ENCODE measurements around the gene GRIK1.
"Not testable (repeated sequence)": the region's sequence is repeated elsewhere in the genome, so short reads cannot be mapped to it uniquely, and the experiment has no call there.

Gene GRIK1

DNA sequence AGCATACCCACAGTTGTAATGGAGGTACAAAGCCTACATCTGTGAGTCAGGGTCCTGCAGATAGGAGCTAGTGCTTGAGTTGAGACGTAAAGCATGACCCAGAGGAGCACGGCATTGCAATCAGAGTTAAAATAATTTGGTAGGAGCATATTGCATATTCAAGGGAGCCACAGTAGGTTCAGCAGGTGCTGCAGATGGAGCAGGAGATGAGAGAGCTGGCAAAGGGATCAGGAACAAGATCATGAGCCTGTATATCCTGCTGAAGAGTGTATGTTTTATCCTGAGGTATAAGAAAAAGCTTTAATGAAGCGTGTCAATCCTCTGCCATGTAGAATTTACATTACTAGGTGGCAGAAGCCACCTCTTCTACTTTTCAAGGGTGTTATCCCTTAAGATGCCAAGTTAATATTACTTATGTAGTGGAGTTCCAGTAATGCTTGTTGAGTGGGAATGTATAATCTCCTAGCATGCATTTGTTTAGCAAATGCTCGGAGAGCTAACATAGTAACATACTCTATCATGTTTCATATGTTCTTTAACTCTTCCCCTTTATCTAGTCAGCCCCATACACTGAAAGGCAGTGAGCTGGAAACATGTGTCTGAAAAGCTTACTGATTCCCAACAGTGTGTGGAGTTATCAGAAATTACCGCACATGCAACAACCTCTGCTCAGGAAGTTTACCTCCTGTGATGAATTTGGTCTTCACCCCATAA lies 300.3 kb downstream of the GRIK1 start:
- no peak for DNase-seq

- no peak for DNase-seq
Measured at GRCh38 chr21:29638761-29639327, 301.0 kb downstream of the GRIK1 start.

- DNase-seq: no peak
Measured at GRCh38 chr21:29638138-29638537, 301.7 kb downstream of the GRIK1 start.

DNA sequence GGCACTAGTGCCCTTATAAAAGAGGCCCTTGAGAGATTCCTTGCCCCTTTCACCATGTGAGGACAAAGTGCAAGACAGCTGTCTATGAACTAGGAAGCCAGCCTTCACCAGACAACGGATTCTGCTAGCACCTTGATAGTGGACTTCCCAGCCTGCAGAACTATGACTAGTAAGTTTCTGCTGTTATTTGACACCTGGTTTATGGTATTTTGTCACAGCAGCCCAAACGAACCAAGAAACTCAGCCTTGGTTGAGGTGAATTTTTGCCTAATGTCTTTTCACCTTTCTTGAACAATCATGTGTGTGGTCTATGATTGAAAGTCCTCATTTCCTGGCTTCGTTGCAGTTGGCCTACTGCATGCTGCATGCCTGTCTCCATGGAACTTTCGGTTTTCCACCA lies 302.2 kb downstream of the GRIK1 start:
- no peak for DNase-seq

GRCh38 chr21:29637134-29637533 lies 302.7 kb downstream of the GRIK1 start:
- no peak for DNase-seq

DNA sequence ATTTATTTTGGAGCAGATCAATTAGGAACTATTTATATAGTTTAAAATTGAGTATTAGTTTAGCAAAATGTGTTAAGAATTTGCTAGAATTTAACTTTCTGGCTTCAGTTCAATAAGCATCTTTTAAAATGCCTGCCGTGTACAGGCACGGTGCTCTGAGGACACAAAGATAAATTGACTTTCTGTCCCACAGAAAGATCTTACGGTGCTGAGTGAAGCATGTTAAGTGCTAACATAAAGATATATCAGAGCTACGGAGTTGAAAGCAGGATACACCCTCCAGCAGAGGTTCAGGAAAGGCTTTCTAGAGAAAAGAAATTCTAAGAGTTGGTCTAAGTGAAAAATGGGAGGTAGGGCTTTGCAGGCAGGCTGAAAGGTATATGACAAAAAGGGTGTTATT lies 305.4 kb downstream of the GRIK1 start:
- no peak for DNase-seq

- DNase-seq: no peak
Measured at GRCh38 chr21:29633756-29634155, 306.0 kb downstream of the GRIK1 start.

- no peak for DNase-seq
Measured at GRCh38 chr21:29630441-29630840, 309.4 kb downstream of the GRIK1 start.

GRCh38 chr21:29627905-29628304 lies 311.9 kb downstream of the GRIK1 start:
- DNase-seq: no peak

DNA sequence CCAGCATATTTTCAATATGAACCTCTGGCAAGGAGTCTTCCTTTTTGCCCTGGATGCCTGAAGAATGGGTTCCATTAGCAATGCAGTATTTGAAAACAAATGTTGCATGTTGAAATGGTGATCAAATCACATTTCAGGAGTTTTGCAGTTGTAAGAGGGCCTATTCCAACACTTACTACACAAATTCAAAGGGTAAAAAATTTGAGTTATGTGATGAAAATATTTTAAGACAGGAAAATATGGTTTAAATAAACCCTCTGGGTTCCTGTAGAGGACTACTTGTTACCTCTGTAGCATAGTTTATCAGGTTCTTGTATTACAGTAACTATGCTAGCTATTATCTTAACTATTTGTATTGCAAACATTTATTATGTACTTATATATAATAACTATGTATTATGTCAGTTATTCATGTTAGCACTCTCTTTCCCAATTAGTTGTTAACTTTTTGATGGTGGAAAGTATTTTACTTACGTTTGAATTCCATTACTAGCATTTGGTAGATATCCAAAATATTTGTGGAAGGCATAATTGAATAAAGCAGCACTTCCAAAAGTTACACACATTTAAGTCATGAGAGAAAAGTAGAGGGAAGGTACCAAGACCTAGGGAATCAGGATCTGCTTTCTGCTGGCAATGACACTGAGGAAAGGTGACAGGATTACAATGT lies 312.9 kb downstream of the GRIK1 start:
- no peak for DNase-seq

GRCh38 chr21:29625990-29626389 lies 313.8 kb downstream of the GRIK1 start:
- no peak for DNase-seq

DNA sequence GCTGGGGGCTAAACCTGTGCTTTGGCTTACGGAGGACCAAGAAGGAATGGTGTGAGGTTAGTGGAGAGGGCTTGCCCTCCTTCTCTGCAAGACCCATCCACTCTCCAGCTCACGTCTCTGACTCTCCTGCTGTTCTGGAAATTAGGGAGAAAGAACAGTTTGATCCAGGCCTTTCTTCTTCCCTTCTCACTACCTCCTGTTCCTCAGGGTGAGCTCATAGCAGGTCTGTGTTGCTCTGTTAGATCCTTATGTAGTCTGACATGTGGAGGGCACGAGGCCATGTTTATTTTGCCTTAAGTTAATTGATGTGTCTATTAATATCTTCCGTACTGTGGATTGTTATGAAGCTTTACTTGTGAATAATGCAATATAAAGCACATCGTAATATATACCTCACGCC lies 315.0 kb downstream of the GRIK1 start:
- DNase-seq: no peak

- DNase-seq: no peak
Measured at GRCh38 chr21:29621525-29621924, 318.3 kb downstream of the GRIK1 start.

GRCh38 chr21:29616209-29616751 lies 323.5 kb downstream of the GRIK1 start:
- DNase-seq: no peak

- no peak for DNase-seq
Measured at GRCh38 chr21:29613877-29614276, 325.9 kb downstream of the GRIK1 start.

DNA sequence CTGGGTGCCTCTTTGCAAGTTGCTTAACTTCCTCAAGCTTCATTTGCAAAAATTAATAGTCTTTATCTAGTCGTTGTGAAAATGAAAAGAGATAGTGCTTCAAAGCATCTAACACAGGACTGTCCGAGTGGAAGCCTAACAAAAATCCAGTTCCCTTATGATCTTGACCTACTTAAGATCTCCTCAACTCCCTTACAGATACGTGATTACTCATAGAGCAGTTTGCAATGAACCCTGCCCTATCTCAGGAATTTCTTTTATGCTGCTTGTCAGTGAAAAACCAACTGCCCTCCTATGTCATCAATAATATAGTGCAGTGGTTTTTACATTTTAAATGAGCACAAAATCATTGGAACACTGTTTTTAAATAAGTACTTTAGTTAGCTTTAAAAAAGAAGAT lies 326.8 kb downstream of the GRIK1 start:
- no peak for DNase-seq

DNA sequence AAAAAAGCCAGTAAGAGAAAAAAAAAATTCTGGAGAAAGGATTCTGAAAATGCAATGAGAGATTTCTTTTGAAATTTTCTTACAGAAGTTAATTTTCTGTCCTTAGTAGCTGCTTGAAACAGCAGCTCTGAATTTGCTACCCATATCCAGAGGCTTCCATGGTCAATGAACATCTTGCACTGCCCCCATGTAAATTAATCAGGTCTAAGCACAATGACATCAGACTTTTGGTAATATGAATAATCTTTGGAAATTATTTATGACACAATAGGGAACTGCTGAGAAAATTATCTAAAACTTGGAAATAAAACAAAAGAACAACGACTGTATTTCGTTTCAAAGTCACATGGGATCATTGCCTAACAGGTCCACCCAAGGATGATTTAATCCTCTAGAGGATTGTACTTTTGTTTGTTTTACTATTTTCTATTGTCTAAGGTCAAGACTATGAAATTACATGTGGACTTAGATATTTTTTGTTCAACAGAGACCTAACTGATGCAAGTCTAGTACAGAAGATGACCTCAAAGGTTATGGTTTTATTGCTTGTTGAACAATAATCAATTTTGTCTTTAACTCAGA lies 328.9 kb downstream of the GRIK1 start:
- no peak for DNase-seq

GRCh38 chr21:29606613-29607012 lies 333.2 kb downstream of the GRIK1 start:
- DNase-seq: no peak

GRCh38 chr21:29605219-29605618 lies 334.6 kb downstream of the GRIK1 start:
- DNase-seq: not testable (repeated sequence)

DNA sequence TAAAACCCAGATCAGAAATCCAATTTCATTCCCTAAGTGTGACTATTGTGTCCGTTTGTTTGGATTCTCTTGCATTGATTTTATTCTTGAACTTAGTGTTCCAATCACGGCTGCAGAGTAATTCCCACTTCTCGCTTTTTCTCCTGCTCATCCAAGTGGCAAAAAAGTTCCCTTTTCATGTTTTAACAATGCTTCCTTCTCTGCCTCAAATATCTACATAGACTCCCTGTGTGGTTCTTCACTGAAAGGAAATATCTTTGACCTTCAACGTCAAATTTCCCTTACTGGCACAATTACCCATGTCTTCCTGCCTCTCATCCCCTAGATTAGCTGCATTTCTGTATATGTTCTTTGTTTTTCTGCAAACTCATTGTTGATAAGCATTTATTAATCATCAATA lies 335.7 kb downstream of the GRIK1 start:
- no peak for DNase-seq

DNA sequence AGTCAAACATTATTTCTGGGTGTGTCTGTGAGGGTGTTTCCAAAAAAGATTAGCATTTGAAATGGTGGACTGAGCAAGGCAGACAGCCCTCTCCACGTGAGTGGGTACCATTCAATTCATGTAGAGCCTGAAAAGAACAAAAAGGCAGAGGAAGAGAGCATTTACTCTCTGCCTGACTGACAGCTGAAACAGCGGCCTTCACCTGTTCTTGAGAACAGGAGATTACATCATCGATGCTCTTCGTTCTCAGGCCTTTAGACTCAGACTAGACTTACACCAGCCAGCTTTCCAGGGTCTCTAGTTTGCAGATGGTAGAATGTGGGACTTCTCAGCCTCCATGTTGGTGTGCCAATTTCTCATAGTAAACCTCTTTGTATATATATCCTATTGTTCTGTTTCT lies 338.7 kb downstream of the GRIK1 start:
- no peak for DNase-seq

DNA sequence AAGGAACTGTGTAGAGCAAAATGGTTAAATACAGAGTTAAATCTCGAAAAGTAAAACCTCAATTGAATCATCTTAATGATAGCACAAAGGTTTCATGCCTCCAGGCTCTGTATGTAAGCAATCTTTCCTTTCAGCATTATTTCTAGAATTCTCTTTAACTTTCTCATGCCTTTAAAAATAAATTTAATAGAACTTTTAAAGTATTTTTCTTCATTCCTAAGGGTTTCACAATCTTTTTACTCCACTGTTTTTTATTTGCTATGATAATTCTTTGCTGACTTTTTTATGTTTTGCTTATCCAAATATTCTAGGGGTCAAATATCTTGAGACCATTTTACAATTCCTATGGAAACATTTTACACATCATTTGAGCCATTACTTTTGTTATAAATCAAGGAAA lies 353.1 kb downstream of the GRIK1 start:
- DNase-seq: no peak

DNA sequence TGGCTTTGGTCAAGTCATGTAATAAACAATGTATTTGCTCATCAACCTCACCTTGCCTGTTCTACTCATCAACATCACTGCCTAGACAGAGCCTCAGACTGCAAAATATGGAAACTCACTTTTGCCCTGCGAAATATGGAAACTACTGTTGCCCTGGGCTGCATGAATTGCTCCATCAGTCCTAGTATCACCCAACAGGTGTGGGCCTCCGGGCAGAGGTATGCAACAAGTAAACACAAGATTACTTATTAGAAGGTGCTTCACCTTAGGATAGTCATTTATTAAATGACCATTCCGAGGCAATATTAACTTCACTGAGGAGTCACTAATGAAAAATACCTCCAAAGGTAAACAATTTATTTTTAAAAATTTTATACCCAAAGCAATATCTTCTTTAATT lies 354.3 kb downstream of the GRIK1 start:
- no peak for DNase-seq

DNA sequence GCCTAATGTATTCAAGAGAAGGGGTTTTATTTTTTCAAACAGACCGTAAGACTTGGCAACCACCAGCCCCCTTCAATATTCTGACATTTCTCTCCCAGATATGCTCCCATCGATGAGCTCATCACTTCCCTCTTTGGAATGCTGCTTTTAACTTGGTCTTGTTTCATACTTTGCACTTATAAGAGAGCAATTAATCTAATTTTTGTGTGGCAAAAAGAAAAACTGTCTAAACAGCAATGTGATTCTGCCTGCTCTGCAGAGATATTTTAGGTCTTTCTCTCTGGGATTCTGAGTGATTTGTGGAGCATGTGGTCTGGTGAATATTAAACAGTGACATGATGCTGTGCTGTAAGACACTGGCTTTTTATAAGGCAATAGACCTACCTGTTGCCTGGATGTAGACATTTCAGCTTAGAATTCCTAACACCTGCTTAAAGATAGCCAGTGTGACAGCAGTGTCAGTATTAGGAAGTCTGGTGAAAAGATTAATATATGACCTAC lies 356.3 kb downstream of the GRIK1 start:
- DNase-seq: no peak
